ENCODE results near the gene KRTAP4-11.
"Not testable (repeated sequence)": the region's sequence is repeated elsewhere in the genome, so short reads cannot be mapped to it uniquely, and the experiment has no call there.

DNA sequence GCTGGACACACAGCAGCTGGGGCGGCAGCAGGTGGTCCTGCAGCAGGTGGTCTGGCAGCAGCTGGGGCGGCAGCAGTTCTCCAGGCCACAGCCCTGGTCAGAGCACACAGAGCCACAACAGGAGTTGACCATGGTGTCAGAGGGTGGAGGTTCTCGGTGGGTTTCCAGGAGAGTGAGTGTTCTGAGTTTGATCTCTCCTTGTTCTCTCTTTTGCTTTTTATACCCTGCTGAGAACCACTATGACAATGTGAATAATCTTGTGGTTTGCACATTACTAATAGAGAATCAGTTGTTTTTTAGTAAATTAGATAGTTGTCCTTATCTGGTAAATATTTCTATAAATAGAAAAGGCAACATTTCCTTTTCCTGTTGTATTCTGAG lies 5.8 kb upstream of the KRTAP4-11 start, which contains the start of gene KRTAP4-12:
- TF ChIP-seq, protein P1, sequence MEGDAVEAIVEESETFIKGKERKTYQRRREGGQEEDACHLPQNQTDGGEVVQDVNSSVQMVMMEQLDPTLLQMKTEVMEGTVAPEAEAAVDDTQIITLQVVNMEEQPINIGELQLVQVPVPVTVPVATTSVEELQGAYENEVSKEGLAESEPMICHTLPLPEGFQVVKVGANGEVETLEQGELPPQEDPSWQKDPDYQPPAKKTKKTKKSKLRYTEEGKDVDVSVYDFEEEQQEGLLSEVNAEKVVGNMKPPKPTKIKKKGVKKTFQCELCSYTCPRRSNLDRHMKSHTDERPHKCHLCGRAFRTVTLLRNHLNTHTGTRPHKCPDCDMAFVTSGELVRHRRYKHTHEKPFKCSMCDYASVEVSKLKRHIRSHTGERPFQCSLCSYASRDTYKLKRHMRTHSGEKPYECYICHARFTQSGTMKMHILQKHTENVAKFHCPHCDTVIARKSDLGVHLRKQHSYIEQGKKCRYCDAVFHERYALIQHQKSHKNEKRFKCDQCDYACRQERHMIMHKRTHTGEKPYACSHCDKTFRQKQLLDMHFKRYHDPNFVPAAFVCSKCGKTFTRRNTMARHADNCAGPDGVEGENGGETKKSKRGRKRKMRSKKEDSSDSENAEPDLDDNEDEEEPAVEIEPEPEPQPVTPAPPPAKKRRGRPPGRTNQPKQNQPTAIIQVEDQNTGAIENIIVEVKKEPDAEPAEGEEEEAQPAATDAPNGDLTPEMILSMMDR (CRISPR knock-in tag; IDR thresholded peaks at IDR 0.05), result not testable (repeated sequence)
- TF ChIP-seq, protein P2, sequence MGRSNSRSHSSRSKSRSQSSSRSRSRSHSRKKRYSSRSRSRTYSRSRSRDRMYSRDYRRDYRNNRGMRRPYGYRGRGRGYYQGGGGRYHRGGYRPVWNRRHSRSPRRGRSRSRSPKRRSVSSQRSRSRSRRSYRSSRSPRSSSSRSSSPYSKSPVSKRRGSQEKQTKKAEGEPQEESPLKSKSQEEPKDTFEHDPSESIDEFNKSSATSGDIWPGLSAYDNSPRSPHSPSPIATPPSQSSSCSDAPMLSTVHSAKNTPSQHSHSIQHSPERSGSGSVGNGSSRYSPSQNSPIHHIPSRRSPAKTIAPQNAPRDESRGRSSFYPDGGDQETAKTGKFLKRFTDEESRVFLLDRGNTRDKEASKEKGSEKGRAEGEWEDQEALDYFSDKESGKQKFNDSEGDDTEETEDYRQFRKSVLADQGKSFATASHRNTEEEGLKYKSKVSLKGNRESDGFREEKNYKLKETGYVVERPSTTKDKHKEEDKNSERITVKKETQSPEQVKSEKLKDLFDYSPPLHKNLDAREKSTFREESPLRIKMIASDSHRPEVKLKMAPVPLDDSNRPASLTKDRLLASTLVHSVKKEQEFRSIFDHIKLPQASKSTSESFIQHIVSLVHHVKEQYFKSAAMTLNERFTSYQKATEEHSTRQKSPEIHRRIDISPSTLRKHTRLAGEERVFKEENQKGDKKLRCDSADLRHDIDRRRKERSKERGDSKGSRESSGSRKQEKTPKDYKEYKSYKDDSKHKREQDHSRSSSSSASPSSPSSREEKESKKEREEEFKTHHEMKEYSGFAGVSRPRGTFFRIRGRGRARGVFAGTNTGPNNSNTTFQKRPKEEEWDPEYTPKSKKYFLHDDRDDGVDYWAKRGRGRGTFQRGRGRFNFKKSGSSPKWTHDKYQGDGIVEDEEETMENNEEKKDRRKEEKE (IDR thresholded peaks at IDR 0.05), result not testable (repeated sequence)
- TF ChIP-seq ZNF331 (CRISPR knock-in tag; IDR thresholded peaks at IDR 0.05); NAIF1 (CRISPR knock-in tag; IDR thresholded peaks at IDR 0.05; ENCODE audit: borderline replicate concordance); ZBTB1 (CRISPR knock-in tag; IDR thresholded peaks at IDR 0.05; ENCODE audit: borderline replicate concordance); ZSCAN25 (CRISPR knock-in tag; IDR thresholded peaks at IDR 0.05); TCF7L2 (IDR thresholded peaks at IDR 0.05; ENCODE audit: low read depth, low read length); ZNF792 (CRISPR knock-in tag; IDR thresholded peaks at IDR 0.05); EZH2 (conservative IDR thresholded peaks at IDR 0.05; ENCODE audit: low read depth, low read length); NCOA5 (CRISPR knock-in tag; IDR thresholded peaks at IDR 0.05): not testable (repeated sequence)
- TF ChIP-seq, protein P3, sequence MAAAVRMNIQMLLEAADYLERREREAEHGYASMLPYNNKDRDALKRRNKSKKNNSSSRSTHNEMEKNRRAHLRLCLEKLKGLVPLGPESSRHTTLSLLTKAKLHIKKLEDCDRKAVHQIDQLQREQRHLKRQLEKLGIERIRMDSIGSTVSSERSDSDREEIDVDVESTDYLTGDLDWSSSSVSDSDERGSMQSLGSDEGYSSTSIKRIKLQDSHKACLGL (CRISPR knock-in tag; IDR thresholded peaks at IDR 0.05), result not testable (repeated sequence)
